ENCODE measurements around the gene HPDL.

HPDL gene

GRCh38 chr1:45364294-45364693 lies 37.6 kb downstream of the HPDL start:
- H3K4me3 ChIP-seq (ENCODE audit: control insufficient read depth, low read depth, low read length): no peak overlapping the region
- no peak for DNase-seq (ENCODE audit: low read depth)
- TF ChIP-seq CTCF (IDR thresholded peaks at IDR 0.05; ENCODE audit: control insufficient read depth, insufficient read depth, low read depth, low read length, missing control alignments): no peak

GRCh38 chr1:45365051-45365450 lies 38.4 kb downstream of the HPDL start:
- no peak for DNase-seq (ENCODE audit: low read depth)
- no peak overlapping the region for H3K4me3 ChIP-seq (ENCODE audit: control insufficient read depth, low read depth, low read length)
- TF ChIP-seq CTCF (IDR thresholded peaks at IDR 0.05; ENCODE audit: control insufficient read depth, insufficient read depth, low read depth, low read length, missing control alignments): no peak

- H3K4me3 ChIP-seq (ENCODE audit: control insufficient read depth, low read depth, low read length): no peak overlapping the region
- TF ChIP-seq CTCF (IDR thresholded peaks at IDR 0.05; ENCODE audit: control insufficient read depth, insufficient read depth, low read depth, low read length, missing control alignments): no peak
Measured at GRCh38 chr1:45370575-45370974, 43.9 kb downstream of the HPDL start.

GRCh38 chr1:45373573-45373972 lies 46.9 kb downstream of the HPDL start:
- DNase-seq (ENCODE audit: low read depth): no peak
- H3K4me3 ChIP-seq (ENCODE audit: control insufficient read depth, low read depth, low read length): no peak overlapping the region
- TF ChIP-seq CTCF (IDR thresholded peaks at IDR 0.05; ENCODE audit: control insufficient read depth, insufficient read depth, low read depth, low read length, missing control alignments): no peak

More at GRCh38 chr1:45370575-45370974, 43.9 kb downstream of the HPDL start:
- DNase-seq (ENCODE audit: low read depth): no peak

GRCh38 chr1:45375104-45376090 lies 48.7 kb downstream of the HPDL start:
- DNase-seq (ENCODE audit: low read depth): no peak
- TF ChIP-seq CTCF (IDR thresholded peaks at IDR 0.05; ENCODE audit: control insufficient read depth, insufficient read depth, low read depth, low read length, missing control alignments): peak; percentile 19
- no peak overlapping the region for H3K4me3 ChIP-seq (ENCODE audit: control insufficient read depth, low read depth, low read length)

GRCh38 chr1:45378184-45378583 lies 51.5 kb downstream of the HPDL start:
- TF ChIP-seq CTCF (IDR thresholded peaks at IDR 0.05; ENCODE audit: control insufficient read depth, insufficient read depth, low read depth, low read length, missing control alignments): no peak
- H3K4me3 ChIP-seq (ENCODE audit: control insufficient read depth, low read depth, low read length): no peak overlapping the region
- no peak for DNase-seq (ENCODE audit: low read depth)

Measured in AG09309 (cell line).